HCT116 (cell line): ENCODE results near the gene LTBR. TPM values are rescaled to one million over a fixed set of nuclear protein-coding genes. Genes with fewer than 3 reads are reported as not detected.

ENCODE experiments used
- ATAC-seq: fragments of 200-7000 bp; cut with Tn5 transposase; 2 replicates; pipeline ENCODE4 v1.9.1; 2020; ENCODE audit warnings: mild to moderate bottlenecking, moderate library complexity
- BruUV-seq: library from RNA; stranded (reverse); fragments of 400-500 nt; replicated peaks from 2 replicates; lab custom pipeline; 2021; lab: Mats Ljungman, UMichigan
- CTCF ChIA-PET: fragments of 300-600 bp; sonication (Branson Sonifier 250); formaldehyde crosslinking; loops from one replicate; lab custom pipeline; 2021; ENCODE audit warnings: antibody characterized with exemption; lab: Charles Lee
- POLR2A ChIA-PET: fragments of 300-600, 350-600 bp; sonication (Branson Sonifier 250); formaldehyde crosslinking; loops from one replicate; lab custom pipeline; 2021; ENCODE audit warnings: antibody characterized with exemption; lab: Charles Lee
- RAD21 ChIA-PET, 2 experiments: fragments of 300-600 bp; sonication (Branson Sonifier 250); formaldehyde crosslinking; loops; one replicate each; lab custom pipeline; 2023; ENCODE audit warnings: low total read pairs in 2 of 2; ENCODE audit not compliant: uncharacterized antibody in 2 of 2, unreplicated experiment in 2 of 2, low non-redundant PET in 1 of 2; lab: Charles Lee
- DNase-seq: peaks from one replicate; pipeline ENCODE4 v3.0.0-alpha.2; 2010; ENCODE audit warnings: low read depth, low spot score
- H2AFZ ChIP-seq: fragments of 200-600 bp; shearing (Covaris generic), sonication (generic); 2 replicates; pipeline ENCODE4 v1.6.1; 2017; ENCODE audit warnings: low read depth, mixed run types, mixed read lengths, antibody characterized with exemption, low read length; ENCODE audit not compliant: poor library complexity, severe bottlenecking
- H3K27ac ChIP-seq: 2 replicates; pipeline ENCODE4 v1.5.1; 2012; ENCODE audit warnings: low read depth, low read length
- H3K27me3 ChIP-seq: fragments of 200-600 bp; sonication (generic); 2 replicates; pipeline ENCODE4 v1.6.1; 2016; ENCODE audit warnings: mixed run types, low read length, mixed read lengths; ENCODE audit not compliant: insufficient read depth
- H3K36me3 ChIP-seq, 2 experiments: fragments of 200-500 bp in 1 of 2; fragments of 200-600 bp in 1 of 2; sonication (Bioruptor generic) in 1 of 2; sonication (generic) in 1 of 2; 2 replicates each; pipeline versions ENCODE4 v1.5.1 to v1.6.1; 2014 to 2016; ENCODE audit warnings: low read length in 2 of 2, inconsistent platforms in 1 of 2, mixed read lengths in 1 of 2, mixed run types in 1 of 2; ENCODE audit not compliant: insufficient read depth in 2 of 2, control insufficient read depth in 1 of 2
- H3K4me1 ChIP-seq, 2 experiments: fragments of 200-600 bp in 1 of 2; sonication (generic) in 1 of 2; 2 replicates each; pipeline versions ENCODE4 v1.5.1 to v1.6.1; 2012 to 2017; ENCODE audit warnings: low read length in 2 of 2, inconsistent platforms in 1 of 2, mild to moderate bottlenecking in 1 of 2, mixed read lengths in 1 of 2, mixed run types in 1 of 2, moderate library complexity in 1 of 2; ENCODE audit not compliant: insufficient read depth in 2 of 2, control insufficient read depth in 1 of 2
- H3K4me2 ChIP-seq: fragments of 200-600 bp; sonication (generic); 2 replicates; pipeline ENCODE4 v1.6.1; 2017; ENCODE audit warnings: mixed run types, low read length, mixed read lengths
- H3K4me3 ChIP-seq, 2 experiments: fragments of 200-600 bp in 1 of 2; sonication (generic) in 1 of 2; replicated peaks in 1 of 2; 2 replicates each; pipeline ENCODE4 v1.5.1; 2011 to 2016; ENCODE audit warnings: low read length in 2 of 2, control low read depth in 1 of 2, low read depth in 1 of 2, mild to moderate bottlenecking in 1 of 2, mixed read lengths in 1 of 2, mixed run types in 1 of 2
- H3K79me2 ChIP-seq: fragments of 200-600 bp; sonication (generic); 2 replicates; pipeline ENCODE4 v1.6.1; 2017; ENCODE audit warnings: mild to moderate bottlenecking, mixed run types, low read length, moderate library complexity, mixed read lengths; ENCODE audit not compliant: insufficient read depth
- H3K9ac ChIP-seq: fragments of 200-600 bp; sonication (generic); 2 replicates; pipeline ENCODE4 v1.6.1; 2016; ENCODE audit warnings: low read length, mixed read lengths
- H3K9me2 ChIP-seq: fragments of 200-600 bp; sonication (generic), shearing (Covaris generic); 2 replicates; pipeline ENCODE4 v1.6.1; 2017; ENCODE audit warnings: mixed run types, mild to moderate bottlenecking, moderate library complexity; ENCODE audit not compliant: insufficient read depth
- H3K9me3 ChIP-seq, 2 experiments: fragments of 200-500 bp in 1 of 2; fragments of 200-600 bp in 1 of 2; sonication (Bioruptor generic) in 1 of 2; sonication (generic) in 1 of 2; 2 replicates each; pipeline ENCODE4 v1.6.1; 2014 to 2017; ENCODE audit warnings: low read length in 2 of 2, mixed read lengths in 2 of 2, inconsistent platforms in 1 of 2, low read depth in 1 of 2, mild to moderate bottlenecking in 1 of 2, mixed run types in 1 of 2, moderate library complexity in 1 of 2; ENCODE audit not compliant: control insufficient read depth in 1 of 2, insufficient read depth in 1 of 2
- H4K20me1 ChIP-seq: fragments of 200-600 bp; sonication (generic), shearing (Covaris generic); 2 replicates; pipeline ENCODE4 v1.6.1; 2017; ENCODE audit warnings: mixed run types, mild to moderate bottlenecking, moderate library complexity; ENCODE audit not compliant: insufficient read depth
- CBX3 ChIP-seq: IDR thresholded peaks from 2 replicates; pipeline ENCODE4 v1.6.1; 2012; ENCODE audit warnings: low read depth
- CEBPB ChIP-seq: IDR thresholded peaks from 2 replicates; pipeline ENCODE4 v1.6.1; 2012; ENCODE audit warnings: low read depth
- EGR1 ChIP-seq: IDR thresholded peaks from 2 replicates; pipeline ENCODE4 v1.6.1; 2012; ENCODE audit warnings: low read depth
- EZH2 ChIP-seq: fragments of 200-600 bp; sonication (generic); IDR thresholded peaks from 2 replicates; pipeline ENCODE4 v1.6.1; 2017; ENCODE audit warnings: antibody characterized with exemption, mixed run types
- EZH2phosphoT487 ChIP-seq: fragments of 200-600 bp; IDR thresholded peaks from 2 replicates; pipeline ENCODE4 v1.6.1; 2018; ENCODE audit warnings: antibody characterized with exemption, borderline replicate concordance
- JUND ChIP-seq: IDR thresholded peaks from 2 replicates; pipeline ENCODE4 v1.6.1; 2012
- POLR2A ChIP-seq: IDR thresholded peaks from 2 replicates; pipeline ENCODE4 v1.7.0; 2011; ENCODE audit warnings: borderline replicate concordance; ENCODE audit not compliant: insufficient read depth, insufficient read length; ENCODE audit errors: extremely low read depth
- POLR2AphosphoS5 ChIP-seq: IDR thresholded peaks from 2 replicates; pipeline ENCODE4 v1.6.1; 2011; ENCODE audit warnings: mild to moderate bottlenecking, low read depth, low read length, moderate library complexity
- SIN3A ChIP-seq: IDR thresholded peaks from 2 replicates; pipeline ENCODE4 v1.6.1; 2012; ENCODE audit warnings: low read depth
- SP1 ChIP-seq: IDR thresholded peaks from 2 replicates; pipeline ENCODE4 v1.6.1; 2012; ENCODE audit warnings: low read depth
- TCF7L2 ChIP-seq: IDR thresholded peaks from 2 replicates; pipeline ENCODE4 v1.7.0; 2011; ENCODE audit warnings: borderline replicate concordance, inconsistent platforms; ENCODE audit not compliant: insufficient read depth, insufficient read length; ENCODE audit errors: extremely low read depth
- YY1 ChIP-seq: IDR thresholded peaks from 2 replicates; pipeline ENCODE4 v1.6.1; 2011; ENCODE audit warnings: low read length, low read depth, moderate library complexity, mild to moderate bottlenecking; ENCODE audit not compliant: insufficient replicate concordance; ENCODE audit errors: extremely low read depth
- ZNF274 ChIP-seq: fragments of 200-500 bp; sonication (Bioruptor generic); IDR thresholded peaks from 2 replicates; pipeline ENCODE4 v1.6.1; 2014; ENCODE audit warnings: mild to moderate bottlenecking, low read depth, low read length, inconsistent platforms
- intact Hi-C: fragments of 100-400 bp; cut with micrococcal nuclease; formaldehyde crosslinking; loops from 2 replicates; pipeline ENCODE4 v1.10.0; 2022
- total RNA-seq: library from RNA; stranded (reverse); gene quantifications from one replicate; pipeline ENCODE4 v1.2.1, GENCODE V29; 2021; ENCODE audit not compliant: unreplicated experiment
- TF ChIP-seq, protein P1 (sequence below): IDR thresholded peaks from 2 replicates; pipeline ENCODE4 v1.6.1; 2012
- TF ChIP-seq, protein P2 (sequence below): IDR thresholded peaks from 2 replicates; pipeline ENCODE4 v1.6.1; 2012
- TF ChIP-seq, protein P3 (sequence below): IDR thresholded peaks from 2 replicates; pipeline ENCODE4 v1.6.1; 2011; ENCODE audit warnings: mild to moderate bottlenecking, low read length, moderate library complexity; ENCODE audit not compliant: insufficient replicate concordance; ENCODE audit errors: extremely low read depth
- TF ChIP-seq, protein P4 (sequence below), 3 experiments: fragments of 200-600 bp in 1 of 3; sonication (generic) in 1 of 3; IDR thresholded peaks in 2 of 3; conservative IDR thresholded peaks in 1 of 3; 2 replicates each; pipeline ENCODE4 v1.5.1; 2012 to 2017; ENCODE audit warnings: low read depth in 2 of 3, low read length in 2 of 3, antibody characterized with exemption in 1 of 3, borderline replicate concordance in 1 of 3, control low read depth in 1 of 3, mild to moderate bottlenecking in 1 of 3, mixed read lengths in 1 of 3, mixed run types in 1 of 3, moderate library complexity in 1 of 3; ENCODE audit not compliant: insufficient read depth in 1 of 3

Gene LTBR
- total RNA-seq, 1 experiment from 2014 or later = 128 TPM

DNA sequence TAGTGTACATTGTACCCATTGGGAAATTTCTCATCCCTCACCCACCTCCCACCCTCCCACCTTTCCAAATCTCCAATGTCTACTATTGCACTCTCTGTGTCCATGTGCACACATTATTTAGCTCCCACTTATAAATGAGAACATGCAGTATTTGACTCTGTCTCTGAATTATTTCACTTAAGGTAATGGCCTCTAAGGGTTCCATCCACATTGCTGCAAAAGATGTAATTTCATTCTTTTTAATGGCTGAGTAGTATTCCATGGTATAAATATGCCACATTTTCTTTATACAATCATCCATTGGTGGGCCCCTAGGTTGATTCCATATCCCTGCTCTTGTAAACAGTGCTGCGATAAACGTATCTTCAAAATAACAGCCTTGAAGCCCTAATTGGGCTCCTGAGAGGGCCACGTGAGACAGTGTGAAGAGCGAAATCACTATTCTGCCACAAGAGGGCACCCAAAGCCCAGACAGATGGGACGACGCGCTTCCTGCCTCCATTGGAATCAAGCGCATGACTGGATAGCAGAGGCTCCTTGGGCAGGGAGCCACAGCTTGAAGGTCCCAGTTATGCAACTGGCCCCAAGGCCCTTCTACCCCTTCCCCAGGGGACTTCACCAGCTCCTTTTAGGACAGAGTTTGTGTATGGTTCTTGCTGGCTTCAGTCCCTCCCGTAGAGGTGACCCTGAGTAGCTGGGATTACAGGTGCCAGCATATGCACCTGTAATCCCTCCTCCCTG lies 39.5 kb downstream of the LTBR start:
- Histone ChIP-seq H4K20me1 (no peaks in the 10 kb centered on the region), H3K4me2 (0 out of 2 replicates have a peak overlapping the region, but pooled peaks have one; percentile 12), H3K4me3 (no peak overlapping the region), H3K4me1 (peaks cover 4 to 20% of the 10 kb centered on the region in 2 experiments; a peak in 3 of 4 replicates), H3K9me3 (no peaks in the 10 kb centered on the region), H2AFZ (peak overlapping the region; percentile 26), H3K27ac (no peak overlapping the region), H3K36me3 (no peaks in the 10 kb centered on the region), H3K9me2 (no peaks in the 10 kb centered on the region), H3K27me3 (no peaks in the 10 kb centered on the region), H3K9ac (no peak overlapping the region), H3K79me2 (no peaks in the 10 kb centered on the region)
- ChIA-PET POLR2A (interaction anchor here (0.6 to 1.9 kb wide), 2 partner anchors 19 to 115 kb away, joined by 3 to 6 read pairs; no protein-coding TSS in a partner anchor), CTCF (interaction anchor here (1.1 to 5.3 kb wide), 6 partner anchors 9 to 116 kb away, joined by 3 to 46 read pairs (median 4); no protein-coding TSS in a partner anchor), RAD21 (interaction anchor here (1.9 to 2.2 kb wide), 2 partner anchors 42 kb away, joined by 8 to 9 read pairs; no protein-coding TSS in a partner anchor)
- intact Hi-C loops = loop anchor here (1.0 to 2.0 kb wide), 4 partner anchors 42 to 115 kb away; partner anchors contain the start of gene MRPL51
- DNase-seq (peak; percentile 84), ATAC-seq (peak; percentile 97)
- no TSS peak for BruUV-seq
- TF ChIP-seq, protein P1, sequence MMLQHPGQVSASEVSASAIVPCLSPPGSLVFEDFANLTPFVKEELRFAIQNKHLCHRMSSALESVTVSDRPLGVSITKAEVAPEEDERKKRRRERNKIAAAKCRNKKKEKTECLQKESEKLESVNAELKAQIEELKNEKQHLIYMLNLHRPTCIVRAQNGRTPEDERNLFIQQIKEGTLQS = no peak
- no peak for TF ChIP-seq SIN3A
- peak; percentile 56 for TF ChIP-seq YY1
- no peak for TF ChIP-seq CEBPB
- TF ChIP-seq POLR2AphosphoS5 = peak; percentile 27; the same call in 1 of the 2 replicates
- TF ChIP-seq EZH2phosphoT487 = no peak
- TF ChIP-seq SP1 = no peak; the same call in 1 of the 2 replicates
- TF ChIP-seq, protein P2, sequence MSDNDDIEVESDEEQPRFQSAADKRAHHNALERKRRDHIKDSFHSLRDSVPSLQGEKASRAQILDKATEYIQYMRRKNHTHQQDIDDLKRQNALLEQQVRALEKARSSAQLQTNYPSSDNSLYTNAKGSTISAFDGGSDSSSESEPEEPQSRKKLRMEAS = peak; percentile 99
- peak; percentile 31 for TF ChIP-seq POLR2A
- no peak for TF ChIP-seq ZNF274
- TF ChIP-seq JUND = no peak
- no peak for TF ChIP-seq EZH2
- TF ChIP-seq EGR1 = no peak
- TF ChIP-seq, protein P3, sequence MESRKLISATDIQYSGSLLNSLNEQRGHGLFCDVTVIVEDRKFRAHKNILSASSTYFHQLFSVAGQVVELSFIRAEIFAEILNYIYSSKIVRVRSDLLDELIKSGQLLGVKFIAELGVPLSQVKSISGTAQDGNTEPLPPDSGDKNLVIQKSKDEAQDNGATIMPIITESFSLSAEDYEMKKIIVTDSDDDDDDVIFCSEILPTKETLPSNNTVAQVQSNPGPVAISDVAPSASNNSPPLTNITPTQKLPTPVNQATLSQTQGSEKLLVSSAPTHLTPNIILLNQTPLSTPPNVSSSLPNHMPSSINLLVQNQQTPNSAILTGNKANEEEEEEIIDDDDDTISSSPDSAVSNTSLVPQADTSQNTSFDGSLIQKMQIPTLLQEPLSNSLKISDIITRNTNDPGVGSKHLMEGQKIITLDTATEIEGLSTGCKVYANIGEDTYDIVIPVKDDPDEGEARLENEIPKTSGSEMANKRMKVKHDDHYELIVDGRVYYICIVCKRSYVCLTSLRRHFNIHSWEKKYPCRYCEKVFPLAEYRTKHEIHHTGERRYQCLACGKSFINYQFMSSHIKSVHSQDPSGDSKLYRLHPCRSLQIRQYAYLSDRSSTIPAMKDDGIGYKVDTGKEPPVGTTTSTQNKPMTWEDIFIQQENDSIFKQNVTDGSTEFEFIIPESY = no peak
- TF ChIP-seq CBX3 = peak; percentile 97
- TF ChIP-seq, protein P4, sequence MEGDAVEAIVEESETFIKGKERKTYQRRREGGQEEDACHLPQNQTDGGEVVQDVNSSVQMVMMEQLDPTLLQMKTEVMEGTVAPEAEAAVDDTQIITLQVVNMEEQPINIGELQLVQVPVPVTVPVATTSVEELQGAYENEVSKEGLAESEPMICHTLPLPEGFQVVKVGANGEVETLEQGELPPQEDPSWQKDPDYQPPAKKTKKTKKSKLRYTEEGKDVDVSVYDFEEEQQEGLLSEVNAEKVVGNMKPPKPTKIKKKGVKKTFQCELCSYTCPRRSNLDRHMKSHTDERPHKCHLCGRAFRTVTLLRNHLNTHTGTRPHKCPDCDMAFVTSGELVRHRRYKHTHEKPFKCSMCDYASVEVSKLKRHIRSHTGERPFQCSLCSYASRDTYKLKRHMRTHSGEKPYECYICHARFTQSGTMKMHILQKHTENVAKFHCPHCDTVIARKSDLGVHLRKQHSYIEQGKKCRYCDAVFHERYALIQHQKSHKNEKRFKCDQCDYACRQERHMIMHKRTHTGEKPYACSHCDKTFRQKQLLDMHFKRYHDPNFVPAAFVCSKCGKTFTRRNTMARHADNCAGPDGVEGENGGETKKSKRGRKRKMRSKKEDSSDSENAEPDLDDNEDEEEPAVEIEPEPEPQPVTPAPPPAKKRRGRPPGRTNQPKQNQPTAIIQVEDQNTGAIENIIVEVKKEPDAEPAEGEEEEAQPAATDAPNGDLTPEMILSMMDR (IDR thresholded peaks at IDR 0.05 in 2 of 3, conservative IDR thresholded peaks at IDR 0.05 in 1 of 3; ENCODE audit: borderline replicate concordance in 1 of 3, insufficient read depth in 1 of 3, low read depth in 2 of 3, low read length in 2 of 3) = peak; percentile 78 to 90 (median 90)
- TF ChIP-seq TCF7L2 = no peak
